ENCODE data around the gene GYS2. TPM values are rescaled to one million over a fixed set of nuclear protein-coding genes. Genes with fewer than 3 reads are reported as not detected.

Gene GYS2
- total and polyA plus RNA-seq, 9 of the 15 experiments (the other 6 are each of a cell fraction or from before 2014, with no cell fraction given) = not detected

- TF ChIP-seq YY1 (IDR thresholded peaks at IDR 0.05; ENCODE audit: borderline replicate concordance in 1 of 3, control insufficient read depth in 1 of 3, extremely low read depth in 1 of 3, insufficient read depth in 3 of 3, insufficient read length in 1 of 3, insufficient replicate concordance in 2 of 3, low read depth in 1 of 3, low read length in 2 of 3) (peak in 2 of 3 experiments; percentile 35 to 53), ZKSCAN1 (IDR thresholded peaks at IDR 0.05; ENCODE audit: low read depth, low read length) (no peak), ZKSCAN8 (CRISPR knock-in tag; IDR thresholded peaks at IDR 0.05) (no peak), ETS2 (tag; IDR thresholded peaks at IDR 0.05; ENCODE audit: borderline replicate concordance, poor library complexity, severe bottlenecking) (no peak), PRMT5 (CRISPR knock-in tag; IDR thresholded peaks at IDR 0.05) (no peak), KLF10 (CRISPR knock-in tag; IDR thresholded peaks at IDR 0.05) (no peak), HOXB6 (CRISPR knock-in tag; IDR thresholded peaks at IDR 0.05; ENCODE audit: borderline replicate concordance) (no peak), ZNF212 (CRISPR knock-in tag; IDR thresholded peaks at IDR 0.05) (no peak), MCM2 (IDR thresholded peaks at IDR 0.05; ENCODE audit: low read depth) (no peak), CREM (IDR thresholded peaks at IDR 0.05; ENCODE audit: low read depth) (peak; percentile 87), MAFF (IDR thresholded peaks at IDR 0.05; ENCODE audit: low read length) (no peak), GATAD2A (IDR thresholded peaks at IDR 0.05) (no peak), HIVEP1 (CRISPR knock-in tag; IDR thresholded peaks at IDR 0.05) (no peak), FOXP1 (CRISPR knock-in tag; IDR thresholded peaks at IDR 0.05) (peak; percentile 41; the same call in 1 of the 2 replicates), PCBP2 (IDR thresholded peaks at IDR 0.05; ENCODE audit: low read depth, low read length, poor library complexity, severe bottlenecking) (no peak)
- TF ChIP-seq, protein P1, sequence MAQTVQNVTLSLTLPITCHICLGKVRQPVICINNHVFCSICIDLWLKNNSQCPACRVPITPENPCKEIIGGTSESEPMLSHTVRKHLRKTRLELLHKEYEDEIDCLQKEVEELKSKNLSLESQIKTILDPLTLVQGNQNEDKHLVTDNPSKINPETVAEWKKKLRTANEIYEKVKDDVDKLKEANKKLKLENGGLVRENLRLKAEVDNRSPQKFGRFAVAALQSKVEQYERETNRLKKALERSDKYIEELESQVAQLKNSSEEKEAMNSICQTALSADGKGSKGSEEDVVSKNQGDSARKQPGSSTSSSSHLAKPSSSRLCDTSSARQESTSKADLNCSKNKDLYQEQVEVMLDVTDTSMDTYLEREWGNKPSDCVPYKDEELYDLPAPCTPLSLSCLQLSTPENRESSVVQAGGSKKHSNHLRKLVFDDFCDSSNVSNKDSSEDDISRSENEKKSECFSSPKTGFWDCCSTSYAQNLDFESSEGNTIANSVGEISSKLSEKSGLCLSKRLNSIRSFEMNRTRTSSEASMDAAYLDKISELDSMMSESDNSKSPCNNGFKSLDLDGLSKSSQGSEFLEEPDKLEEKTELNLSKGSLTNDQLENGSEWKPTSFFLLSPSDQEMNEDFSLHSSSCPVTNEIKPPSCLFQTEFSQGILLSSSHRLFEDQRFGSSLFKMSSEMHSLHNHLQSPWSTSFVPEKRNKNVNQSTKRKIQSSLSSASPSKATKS (CRISPR knock-in tag; IDR thresholded peaks at IDR 0.05) = no peak
- TF ChIP-seq, protein P2, sequence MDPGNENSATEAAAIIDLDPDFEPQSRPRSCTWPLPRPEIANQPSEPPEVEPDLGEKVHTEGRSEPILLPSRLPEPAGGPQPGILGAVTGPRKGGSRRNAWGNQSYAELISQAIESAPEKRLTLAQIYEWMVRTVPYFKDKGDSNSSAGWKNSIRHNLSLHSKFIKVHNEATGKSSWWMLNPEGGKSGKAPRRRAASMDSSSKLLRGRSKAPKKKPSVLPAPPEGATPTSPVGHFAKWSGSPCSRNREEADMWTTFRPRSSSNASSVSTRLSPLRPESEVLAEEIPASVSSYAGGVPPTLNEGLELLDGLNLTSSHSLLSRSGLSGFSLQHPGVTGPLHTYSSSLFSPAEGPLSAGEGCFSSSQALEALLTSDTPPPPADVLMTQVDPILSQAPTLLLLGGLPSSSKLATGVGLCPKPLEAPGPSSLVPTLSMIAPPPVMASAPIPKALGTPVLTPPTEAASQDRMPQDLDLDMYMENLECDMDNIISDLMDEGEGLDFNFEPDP (CRISPR knock-in tag; IDR thresholded peaks at IDR 0.05) = no peak
These were observed 103.1 kb downstream of the GYS2 start, which contains the start of the genes GOLT1B and RECQL (continued) for GRCh38 chr12:21501258-21502163.

Data from K562 (cell line).